GM19193 (cell line): ENCODE results near the gene CEMIP2.

Experiments used
- POLR2A ChIP-seq: IDR thresholded peaks from 4 replicates; pipeline ENCODE4 v1.6.1; 2011; ENCODE audit not compliant: insufficient read depth, insufficient read length; ENCODE audit errors: extremely low read depth

CEMIP2 gene, protein sequence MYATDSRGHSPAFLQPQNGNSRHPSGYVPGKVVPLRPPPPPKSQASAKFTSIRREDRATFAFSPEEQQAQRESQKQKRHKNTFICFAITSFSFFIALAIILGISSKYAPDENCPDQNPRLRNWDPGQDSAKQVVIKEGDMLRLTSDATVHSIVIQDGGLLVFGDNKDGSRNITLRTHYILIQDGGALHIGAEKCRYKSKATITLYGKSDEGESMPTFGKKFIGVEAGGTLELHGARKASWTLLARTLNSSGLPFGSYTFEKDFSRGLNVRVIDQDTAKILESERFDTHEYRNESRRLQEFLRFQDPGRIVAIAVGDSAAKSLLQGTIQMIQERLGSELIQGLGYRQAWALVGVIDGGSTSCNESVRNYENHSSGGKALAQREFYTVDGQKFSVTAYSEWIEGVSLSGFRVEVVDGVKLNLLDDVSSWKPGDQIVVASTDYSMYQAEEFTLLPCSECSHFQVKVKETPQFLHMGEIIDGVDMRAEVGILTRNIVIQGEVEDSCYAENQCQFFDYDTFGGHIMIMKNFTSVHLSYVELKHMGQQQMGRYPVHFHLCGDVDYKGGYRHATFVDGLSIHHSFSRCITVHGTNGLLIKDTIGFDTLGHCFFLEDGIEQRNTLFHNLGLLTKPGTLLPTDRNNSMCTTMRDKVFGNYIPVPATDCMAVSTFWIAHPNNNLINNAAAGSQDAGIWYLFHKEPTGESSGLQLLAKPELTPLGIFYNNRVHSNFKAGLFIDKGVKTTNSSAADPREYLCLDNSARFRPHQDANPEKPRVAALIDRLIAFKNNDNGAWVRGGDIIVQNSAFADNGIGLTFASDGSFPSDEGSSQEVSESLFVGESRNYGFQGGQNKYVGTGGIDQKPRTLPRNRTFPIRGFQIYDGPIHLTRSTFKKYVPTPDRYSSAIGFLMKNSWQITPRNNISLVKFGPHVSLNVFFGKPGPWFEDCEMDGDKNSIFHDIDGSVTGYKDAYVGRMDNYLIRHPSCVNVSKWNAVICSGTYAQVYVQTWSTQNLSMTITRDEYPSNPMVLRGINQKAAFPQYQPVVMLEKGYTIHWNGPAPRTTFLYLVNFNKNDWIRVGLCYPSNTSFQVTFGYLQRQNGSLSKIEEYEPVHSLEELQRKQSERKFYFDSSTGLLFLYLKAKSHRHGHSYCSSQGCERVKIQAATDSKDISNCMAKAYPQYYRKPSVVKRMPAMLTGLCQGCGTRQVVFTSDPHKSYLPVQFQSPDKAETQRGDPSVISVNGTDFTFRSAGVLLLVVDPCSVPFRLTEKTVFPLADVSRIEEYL (N-terminal part only)

DNA sequence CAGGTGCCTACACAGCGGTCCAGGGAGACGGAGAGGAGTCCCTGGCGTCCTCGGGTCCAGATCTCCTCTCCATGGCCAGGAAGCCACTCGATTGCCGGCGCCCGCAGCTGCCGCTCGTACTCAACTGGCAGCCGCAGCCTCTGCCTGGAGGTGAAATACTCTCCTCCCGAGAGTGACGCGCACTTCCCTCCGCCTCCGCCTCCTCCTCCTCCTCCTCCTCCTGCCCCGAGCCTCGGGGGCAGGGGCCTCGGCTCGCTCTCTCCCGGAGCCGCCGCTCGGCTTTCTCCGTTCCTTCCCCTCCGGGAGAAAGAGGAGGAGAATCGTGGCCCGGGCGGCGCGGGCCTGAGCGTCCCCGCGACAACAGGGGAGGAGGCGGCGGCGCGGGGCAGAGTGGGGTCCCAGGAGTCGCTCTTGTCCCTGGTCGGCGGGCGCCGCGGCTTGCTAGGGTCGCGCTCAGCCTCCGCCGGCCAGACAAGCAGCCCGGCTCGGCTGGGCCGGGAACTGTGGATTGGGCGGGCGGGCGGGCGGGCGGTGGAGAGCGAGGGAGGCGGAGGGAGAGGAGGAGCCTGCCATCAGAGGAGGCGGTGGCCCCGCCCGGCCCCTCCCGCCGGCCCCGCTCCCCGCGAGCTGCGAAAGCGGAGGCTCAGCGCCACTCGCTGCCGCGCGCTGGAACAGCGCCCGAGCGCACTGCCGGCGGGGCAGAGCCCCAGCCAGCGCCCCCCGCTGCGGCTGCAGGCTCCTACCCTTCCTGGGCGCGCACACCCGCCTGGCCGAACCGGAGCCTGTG lies at the start of gene CEMIP2:
CEMIP2 (minus strand) TSS at position 126 of the 787 bp plus-strand sequence. CDS start 18,140 bp downstream, outside the sequence.
- peak; percentile 74 for TF ChIP-seq POLR2A

DNA sequence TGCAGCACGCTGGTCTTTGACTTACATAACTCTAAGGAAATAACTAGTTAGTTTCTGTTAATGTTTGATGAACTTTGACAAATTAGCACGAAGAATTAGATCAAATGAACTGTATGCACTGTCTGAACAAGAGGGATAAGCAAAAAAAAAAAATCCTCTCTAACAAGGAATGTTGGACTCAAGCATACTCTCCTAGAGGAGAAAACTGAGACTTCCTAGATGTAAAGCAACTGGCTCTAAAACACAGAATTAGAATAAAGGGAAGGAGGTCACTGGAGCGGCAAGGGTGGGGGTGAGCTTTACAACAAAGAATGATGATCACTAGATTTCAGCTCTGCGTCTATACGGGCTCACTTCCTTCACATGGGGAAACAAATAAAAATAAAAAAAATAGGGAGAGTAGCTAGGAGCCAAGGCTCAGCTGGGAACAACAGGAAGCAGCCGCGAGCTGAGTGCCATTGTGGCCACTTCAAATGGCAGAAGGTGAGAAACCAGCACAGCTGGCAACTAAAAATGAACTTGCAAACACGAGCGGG lies 48.7 kb upstream of the CEMIP2 start:
- no peak for TF ChIP-seq POLR2A

DNA sequence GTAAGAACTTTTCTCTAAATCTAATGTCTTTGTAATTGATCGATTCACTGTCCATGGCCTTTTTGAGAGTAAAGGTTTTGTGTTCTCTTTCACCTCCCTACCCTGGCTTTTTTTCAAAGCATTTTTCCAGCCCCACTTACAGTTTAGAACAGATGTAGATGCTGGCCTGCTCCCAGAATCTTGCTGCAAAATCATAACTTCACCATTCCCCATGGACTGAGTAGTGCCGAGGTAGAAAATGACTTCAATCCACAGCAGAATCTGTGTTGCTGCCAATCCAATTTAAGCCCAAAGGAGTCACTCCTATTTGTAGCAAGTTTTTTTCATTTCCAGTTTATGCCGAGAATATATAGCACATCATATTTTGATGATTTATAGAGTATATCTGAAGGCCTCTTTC lies 46.5 kb upstream of the CEMIP2 start:
- TF ChIP-seq POLR2A, result no peak

DNA sequence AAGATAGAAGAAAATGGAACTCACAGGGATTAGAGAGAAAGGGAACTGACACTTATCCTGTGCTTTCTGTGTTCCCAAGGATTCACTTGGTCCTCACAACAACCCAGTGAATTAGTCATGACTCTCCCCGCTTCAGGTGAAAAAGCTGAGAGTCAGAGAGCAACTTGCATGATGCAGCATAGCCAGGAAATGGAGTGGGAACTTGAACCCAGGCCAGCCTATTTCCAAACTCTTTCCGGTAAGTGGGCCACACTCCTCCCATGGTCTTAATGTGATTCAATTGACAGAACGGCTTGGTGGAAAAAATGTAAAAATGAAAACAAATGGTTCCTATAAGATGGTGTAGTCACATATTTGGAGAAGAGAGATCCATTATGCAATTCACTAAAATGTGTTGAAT lies 45.9 kb upstream of the CEMIP2 start:
- no peak for TF ChIP-seq POLR2A

DNA sequence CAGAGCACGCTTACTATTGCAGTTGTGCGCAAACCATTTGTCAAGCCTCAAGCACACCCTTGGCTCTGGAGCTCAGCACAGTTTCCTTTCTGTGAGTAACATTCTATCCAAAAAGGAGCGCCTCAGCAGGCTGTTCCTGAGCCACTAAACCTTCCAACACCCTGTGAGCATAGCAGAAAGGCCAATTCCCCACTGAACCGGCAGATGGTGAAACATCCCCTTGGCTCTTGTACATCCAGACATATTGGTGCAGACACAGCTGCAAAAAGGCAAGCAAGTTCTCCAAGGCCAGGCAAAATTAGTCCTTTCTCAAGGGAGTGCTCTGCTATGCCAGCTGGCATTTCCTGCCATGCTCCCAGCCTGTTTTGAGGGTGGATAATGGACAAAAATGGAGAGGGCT lies 44.1 kb upstream of the CEMIP2 start:
- no peak for TF ChIP-seq POLR2A

DNA sequence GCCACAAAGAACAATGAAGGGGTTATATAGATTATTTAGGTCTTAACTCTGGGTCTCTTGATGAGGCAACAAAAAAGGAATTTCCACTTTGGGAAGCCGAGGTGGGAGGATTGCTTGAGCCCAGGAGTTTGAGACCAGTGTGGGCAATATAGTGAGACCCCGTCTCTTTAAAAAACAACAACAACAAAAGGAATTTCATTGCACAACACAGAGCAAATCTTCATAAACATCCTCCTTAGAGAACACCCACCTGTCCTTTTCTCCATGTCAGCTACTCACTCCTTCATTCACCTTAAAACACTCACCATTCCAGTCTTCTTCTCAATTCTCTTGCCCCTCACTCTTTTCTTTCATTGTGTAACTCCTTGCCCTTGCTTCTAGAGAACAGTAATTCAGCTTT lies 39.8 kb upstream of the CEMIP2 start:
- TF ChIP-seq POLR2A, result no peak

DNA sequence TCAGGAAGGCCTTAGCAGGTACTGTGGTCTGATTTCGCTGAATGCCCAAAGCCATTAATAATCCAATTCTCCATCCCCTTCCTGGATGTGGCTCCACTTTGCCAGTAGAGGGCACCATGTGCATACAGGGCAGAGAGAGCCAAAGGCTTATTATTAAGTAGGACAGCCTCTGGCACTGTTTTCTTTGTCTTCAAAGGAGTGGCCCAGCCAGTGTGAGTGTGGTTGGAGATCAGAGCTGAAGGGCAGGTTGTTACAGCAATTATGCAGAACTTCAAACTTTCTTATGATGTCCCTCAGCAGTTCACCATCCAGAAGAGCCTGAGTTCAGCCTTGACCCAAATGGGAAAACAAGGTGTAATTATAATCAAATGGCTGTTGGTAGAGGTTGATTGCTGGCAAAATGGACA lies 38.6 kb upstream of the CEMIP2 start:
- TF ChIP-seq POLR2A, result no peak

DNA sequence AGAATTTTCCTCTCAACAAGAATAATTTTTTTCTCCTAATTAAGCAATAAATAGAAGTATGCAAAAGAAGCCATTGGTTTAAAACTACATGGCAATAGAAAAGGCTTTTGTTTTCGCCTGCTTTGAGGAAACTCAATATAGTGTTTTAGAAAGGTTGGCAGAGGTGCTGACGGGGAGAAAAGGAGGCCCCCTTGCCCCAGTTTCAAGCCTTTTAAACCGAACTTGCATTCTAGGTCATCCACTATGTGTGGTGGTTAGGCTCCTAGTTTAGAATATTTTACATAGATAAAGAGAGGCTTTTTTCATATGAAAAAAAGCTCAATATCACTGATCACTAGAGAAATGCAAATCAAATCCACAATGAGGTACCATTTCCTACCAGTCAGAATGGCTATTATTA lies 33.5 kb upstream of the CEMIP2 start:
- TF ChIP-seq POLR2A, result no peak

DNA sequence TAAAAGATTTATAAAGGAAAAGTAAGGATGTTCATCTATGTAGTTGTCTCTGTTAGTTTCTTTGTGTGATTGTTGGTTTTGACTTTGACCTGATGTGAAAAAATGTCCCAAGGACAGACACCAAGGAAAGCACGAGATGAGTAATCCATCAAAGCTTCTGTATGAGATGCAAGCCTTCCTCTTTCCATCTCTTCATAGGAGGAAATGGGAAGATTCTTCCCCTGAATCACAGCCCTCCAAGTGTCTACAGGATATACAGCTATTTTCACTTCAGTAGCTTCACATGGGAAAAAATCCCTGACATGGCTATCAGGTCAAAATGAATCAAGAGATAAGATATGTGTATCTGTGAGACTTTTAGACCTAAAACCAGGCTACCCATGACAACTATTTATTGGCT lies 29.0 kb upstream of the CEMIP2 start:
- no peak for TF ChIP-seq POLR2A

DNA sequence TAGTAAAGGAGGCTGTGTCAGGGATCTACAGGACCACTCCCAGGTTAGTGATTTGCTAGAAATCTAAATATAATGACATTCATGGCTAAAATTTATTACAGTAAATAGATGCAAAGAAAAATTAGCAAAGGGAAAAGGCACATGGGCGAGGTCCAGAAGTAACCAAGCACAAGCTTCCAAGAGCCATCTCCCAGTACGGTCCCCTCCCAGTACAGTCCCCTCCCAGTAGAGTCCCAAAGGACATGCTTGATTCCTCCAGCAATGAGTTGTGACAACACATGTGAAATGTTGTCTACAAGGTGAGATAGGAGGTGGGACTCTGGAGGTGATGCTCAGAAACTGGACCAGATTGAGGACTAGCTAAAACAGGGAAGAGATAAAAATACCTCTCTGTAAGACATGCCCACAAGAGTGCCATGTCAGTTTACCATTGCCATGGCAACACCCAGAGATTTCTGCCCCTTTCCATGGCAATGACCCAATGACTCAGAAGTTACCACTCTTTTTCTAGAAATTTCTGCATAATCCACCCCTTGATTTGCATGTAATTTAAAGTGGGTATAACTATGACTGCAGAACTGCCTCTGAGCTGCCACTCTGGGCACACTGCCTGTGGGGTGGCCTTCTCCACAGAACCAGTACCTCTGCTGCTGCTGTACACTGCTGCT lies 27.9 kb upstream of the CEMIP2 start:
- no peak for TF ChIP-seq POLR2A

DNA sequence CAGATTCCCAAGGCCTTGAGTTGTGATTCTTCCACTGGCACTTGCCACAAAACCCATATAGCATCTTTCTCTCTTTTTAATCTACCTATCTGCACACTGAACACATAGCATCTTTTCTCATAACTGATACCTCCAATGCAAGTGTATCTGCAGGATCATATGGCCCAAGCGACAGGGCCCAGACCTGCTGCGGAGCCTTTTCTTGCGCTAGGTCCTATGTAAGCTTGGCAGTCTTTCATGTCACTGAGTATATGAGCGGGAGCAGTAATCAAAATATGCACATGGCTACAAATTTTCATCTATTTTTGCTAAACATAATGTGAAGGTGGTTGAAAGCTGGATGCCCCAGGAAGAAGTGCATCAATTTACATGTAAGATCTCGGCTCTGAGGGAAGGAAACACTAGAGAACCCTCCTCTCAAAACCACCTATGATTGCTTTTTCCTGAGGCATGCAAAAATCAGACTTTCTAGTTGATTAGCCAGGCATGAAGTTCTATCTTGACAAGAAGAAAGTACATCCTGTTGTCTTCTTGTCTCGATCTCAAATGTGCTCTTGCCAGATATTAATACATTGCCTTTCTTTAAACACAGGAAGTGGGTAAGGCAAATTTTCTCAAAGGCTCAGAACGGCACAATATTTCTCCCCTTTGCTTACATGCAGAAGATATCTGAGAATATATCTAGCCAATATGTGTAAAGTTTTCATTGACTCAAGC lies 26.9 kb upstream of the CEMIP2 start:
- no peak for TF ChIP-seq POLR2A

DNA sequence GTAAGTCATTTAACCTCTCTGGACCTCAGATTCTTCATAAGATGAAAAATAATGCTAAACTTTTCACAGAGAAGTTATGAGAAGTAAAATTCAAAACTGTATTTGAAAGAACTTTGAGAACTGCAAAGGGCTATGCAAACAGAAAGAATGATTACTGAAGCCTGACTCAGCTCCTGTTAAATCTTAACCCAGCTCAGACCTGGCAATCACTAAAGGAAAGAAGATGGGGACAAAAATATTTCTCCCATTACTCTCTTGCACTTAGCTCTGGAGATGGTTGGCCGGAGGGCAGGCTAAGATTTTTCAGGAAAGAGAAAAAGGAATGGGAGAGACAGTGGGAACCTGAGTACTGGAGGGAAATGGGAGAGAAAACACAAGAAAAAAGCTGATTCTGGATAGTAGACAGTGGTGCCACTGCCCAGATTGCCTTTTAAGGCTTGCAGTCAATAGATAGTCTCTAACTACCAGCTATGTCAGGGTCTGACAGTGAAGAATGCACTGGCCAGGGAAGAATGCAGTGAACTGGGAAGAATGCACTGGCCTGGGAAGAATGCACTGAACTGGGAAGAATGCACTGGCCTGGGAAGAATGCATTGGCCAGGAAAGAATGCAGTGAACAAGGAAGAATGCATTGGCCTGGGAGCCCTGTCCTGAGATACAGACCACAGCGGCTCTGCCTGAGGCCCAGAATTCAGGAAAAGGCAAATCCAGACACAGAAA lies 25.2 kb upstream of the CEMIP2 start:
- no peak for TF ChIP-seq POLR2A
